Esophagus (tissue), 2 donors: ENCODE results near the gene MYOZ2. TPM values are rescaled to one million over a fixed set of nuclear protein-coding genes. Genes with fewer than 3 reads are reported as not detected.
"Not testable (repeated sequence)": the region's sequence is repeated elsewhere in the genome, so short reads cannot be mapped to it uniquely, and the experiment has no call there.

Experiments used
- H3K27ac ChIP-seq, 2 donors: one replicate each; pipeline ENCODE4 v1.5.1; 2013; ENCODE audit warnings: low read depth in 2 of 2, mild to moderate bottlenecking in 2 of 2, inconsistent platforms in 1 of 2, low read length in 1 of 2, moderate library complexity in 1 of 2
- H3K27me3 ChIP-seq, 2 donors: one replicate each; pipeline ENCODE4 v1.6.1; 2013; ENCODE audit warnings: low read length in 2 of 2, control low read depth in 1 of 2, mild to moderate bottlenecking in 1 of 2; ENCODE audit not compliant: insufficient read depth in 2 of 2, control insufficient read depth in 1 of 2
- H3K36me3 ChIP-seq, 2 donors: one replicate each; pipeline ENCODE4 v1.6.1; 2013; ENCODE audit warnings: low read length in 1 of 2; ENCODE audit not compliant: control insufficient read depth in 2 of 2, insufficient read depth in 2 of 2
- H3K4me1 ChIP-seq, 2 donors: one replicate each; pipeline ENCODE4 v1.6.1; 2013; ENCODE audit warnings: low read length in 1 of 2; ENCODE audit not compliant: control insufficient read depth in 2 of 2, insufficient read depth in 2 of 2
- H3K4me3 ChIP-seq, 2 donors: one replicate each; pipeline ENCODE4 v1.5.1; 2013; ENCODE audit warnings: low read length in 2 of 2, mild to moderate bottlenecking in 2 of 2, low read depth in 1 of 2, moderate library complexity in 1 of 2
- H3K9me3 ChIP-seq, 2 donors: one replicate each; pipeline ENCODE4 v1.6.1; 2013; ENCODE audit warnings: mild to moderate bottlenecking in 2 of 2, low read depth in 1 of 2, low read length in 1 of 2, moderate library complexity in 1 of 2; ENCODE audit not compliant: control insufficient read depth in 2 of 2, insufficient read depth in 1 of 2
- WGBS, 2 donors: extraction: QIAGEN DNeasy Blood & Tissue Kit; methylation state at CpG; one replicate each; pipeline ENCODE4 v1.1.7; 2013; 5-methylcytosine and 5-hydroxymethylcytosine counted together
- polyA plus RNA-seq, 2 donors: library from polyadenylated mRNA; stranded (reverse); fragments of 200-250 nt; gene quantifications; one replicate each; pipeline ENCODE4 v1.2.3, GENCODE V29; 2013
- donor health status: healthy with polysubstance abuse.
- donor health status: Bipolar disorder and iron deficiency.

The MYOZ2 gene
- polyA plus RNA-seq, 2 donors, result 0.09 to 0.18 TPM

DNA sequence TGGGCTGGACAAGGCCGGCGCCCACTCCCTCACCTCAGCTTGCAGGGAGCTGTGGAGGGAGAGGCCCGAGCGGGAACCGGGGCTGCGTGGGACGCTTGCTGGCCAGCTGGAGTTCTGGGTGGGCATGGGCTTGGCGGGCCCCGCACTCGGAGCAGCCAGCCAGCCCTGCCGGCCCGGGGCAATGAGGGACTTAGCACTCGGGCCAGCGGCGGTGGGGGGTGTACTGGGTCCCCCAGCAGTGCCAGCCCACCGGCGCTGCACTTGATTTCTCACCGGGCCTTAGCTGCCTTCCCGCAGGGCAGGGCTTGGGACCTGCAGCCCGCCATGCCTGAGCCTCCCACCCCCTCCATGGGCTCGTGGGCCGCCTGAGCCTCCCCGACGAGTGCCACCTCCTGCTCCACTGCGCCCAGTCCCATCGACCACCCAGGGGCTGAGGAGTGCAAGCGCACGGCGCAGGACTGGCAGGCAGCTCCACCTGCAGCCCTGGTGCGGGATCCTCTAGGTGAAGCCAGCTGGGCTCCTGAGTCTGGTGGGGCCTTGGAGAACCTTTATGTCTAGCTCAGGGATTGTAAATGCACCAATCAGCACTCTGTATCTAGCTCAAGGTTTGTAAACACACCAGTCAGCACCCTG lies 38.2 kb downstream of the MYOZ2 start:
- not testable (repeated sequence) for H3K4me1 ChIP-seq, H3K27me3 ChIP-seq, H3K4me3 ChIP-seq, H3K9me3 ChIP-seq, H3K27ac ChIP-seq, H3K36me3 ChIP-seq
- WGBS, 2 donors, result 91 to 96% methylated on average over 24 to 30 of the region's 30 CpGs

DNA sequence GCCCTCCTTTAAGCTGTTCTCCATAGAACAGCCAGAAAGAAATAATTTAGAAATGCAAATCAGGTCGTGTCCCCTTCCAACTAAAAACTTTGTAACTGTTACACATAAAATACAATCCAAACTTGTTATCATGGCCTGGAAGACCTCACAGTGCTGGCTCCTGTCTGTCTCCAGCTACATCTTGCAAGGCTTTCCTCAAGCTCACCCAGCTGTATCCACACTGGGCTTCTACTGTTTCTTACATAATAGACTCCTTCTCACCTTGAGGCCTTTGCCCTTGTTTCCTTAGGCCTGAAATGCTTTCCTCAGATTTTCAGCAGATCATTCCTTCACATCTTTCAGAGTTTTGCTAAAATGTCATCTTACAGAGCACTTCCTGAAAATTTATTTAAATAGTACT lies 43.4 kb downstream of the MYOZ2 start:
- H3K27me3 ChIP-seq, result no peaks in the 10 kb centered on the region
- H3K9me3 ChIP-seq, result no peaks in the 10 kb centered on the region
- H3K27ac ChIP-seq, result no peak overlapping the region
- 69 to 76% methylated on average over 1 of the region's 1 CpG for WGBS, 2 donors
- H3K4me1 ChIP-seq, result no peaks in the 10 kb centered on the region
- no peaks in the 10 kb centered on the region for H3K36me3 ChIP-seq
- no peak overlapping the region for H3K4me3 ChIP-seq

DNA sequence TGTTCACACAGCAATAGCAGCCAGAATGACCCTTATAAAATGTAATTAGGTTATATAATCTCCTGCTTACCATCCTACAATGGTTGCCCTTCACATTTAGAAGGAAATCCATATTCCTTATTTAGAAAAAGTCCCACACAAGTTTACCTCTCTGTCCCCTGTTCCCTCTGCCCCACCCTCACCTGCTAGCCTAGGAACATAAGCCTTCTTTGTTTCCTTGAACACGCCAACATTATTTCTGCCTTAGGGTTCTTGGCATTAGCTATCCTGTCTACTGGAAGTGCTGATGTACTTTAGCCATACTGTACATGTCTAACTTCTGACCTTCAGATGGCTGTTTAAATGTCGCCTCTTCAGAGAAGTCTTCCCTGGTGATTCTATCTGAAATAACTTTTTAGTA lies 48.5 kb downstream of the MYOZ2 start:
- Histone ChIP-seq H3K4me1 (no peaks in the 10 kb centered on the region), H3K4me3 (no peak overlapping the region), H3K27me3 (no peaks in the 10 kb centered on the region), H3K27ac (no peak overlapping the region), H3K36me3 (no peaks in the 10 kb centered on the region), H3K9me3 (no peaks in the 10 kb centered on the region)
- 70 to 79% methylated on average over 2 of the region's 2 CpGs for WGBS, 2 donors

DNA sequence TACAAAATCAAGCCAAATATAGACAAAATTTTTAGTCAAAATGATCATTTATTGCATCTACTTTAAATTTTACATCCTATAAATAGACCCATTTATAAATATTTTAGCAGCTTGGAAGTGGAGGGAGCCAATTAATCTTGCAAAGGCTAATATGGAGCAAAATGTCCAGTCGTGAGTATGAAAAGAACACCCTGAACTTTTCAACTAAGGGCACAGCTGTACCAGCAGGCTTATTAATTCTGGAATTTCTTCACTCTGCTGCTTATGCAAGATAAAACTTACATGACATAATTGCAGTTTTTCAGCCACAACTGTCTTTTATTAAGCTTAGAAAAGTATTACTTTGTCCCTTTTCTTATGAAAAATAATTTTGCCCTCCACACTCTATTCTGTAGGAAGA lies 54.0 kb downstream of the MYOZ2 start:
- H3K27ac ChIP-seq, result no peak overlapping the region

DNA sequence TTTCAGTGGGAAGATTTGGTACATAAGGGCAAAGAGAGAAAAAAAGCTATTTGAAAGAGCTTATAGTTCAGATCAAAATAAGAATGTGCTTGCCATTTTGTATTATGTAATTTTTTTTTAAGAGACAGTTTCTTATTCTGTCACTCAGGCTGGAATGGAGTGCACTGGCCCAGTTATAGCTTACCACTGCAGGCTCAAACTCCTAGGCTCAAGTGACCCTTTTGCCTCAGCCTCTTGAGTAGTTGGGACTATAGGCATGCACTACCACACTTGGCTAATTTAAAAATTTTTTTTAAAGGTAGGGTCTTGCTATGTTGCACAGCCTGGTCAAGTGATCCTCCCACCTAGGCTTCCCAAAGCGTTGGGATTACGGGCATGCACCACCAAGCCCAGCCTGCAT lies 54.7 kb downstream of the MYOZ2 start:
- Histone ChIP-seq H3K9me3 (no peaks in the 10 kb centered on the region), H3K4me1 (no peaks in the 10 kb centered on the region), H3K4me3 (no peak overlapping the region), H3K36me3 (no peaks in the 10 kb centered on the region), H3K27me3 (no peaks in the 10 kb centered on the region), H3K27ac (no peak overlapping the region)
- 85 to 87% methylated on average over 2 of the region's 2 CpGs for WGBS, 2 donors

More for the DNA sequence above, 54.0 kb downstream of the MYOZ2 start:
- 43 to 46% methylated on average over 1 of the region's 1 CpG for WGBS, 2 donors
- Histone ChIP-seq H3K36me3 (no peaks in the 10 kb centered on the region), H3K4me3 (no peak overlapping the region), H3K27me3 (no peaks in the 10 kb centered on the region), H3K4me1 (no peaks in the 10 kb centered on the region), H3K9me3 (no peaks in the 10 kb centered on the region)

DNA sequence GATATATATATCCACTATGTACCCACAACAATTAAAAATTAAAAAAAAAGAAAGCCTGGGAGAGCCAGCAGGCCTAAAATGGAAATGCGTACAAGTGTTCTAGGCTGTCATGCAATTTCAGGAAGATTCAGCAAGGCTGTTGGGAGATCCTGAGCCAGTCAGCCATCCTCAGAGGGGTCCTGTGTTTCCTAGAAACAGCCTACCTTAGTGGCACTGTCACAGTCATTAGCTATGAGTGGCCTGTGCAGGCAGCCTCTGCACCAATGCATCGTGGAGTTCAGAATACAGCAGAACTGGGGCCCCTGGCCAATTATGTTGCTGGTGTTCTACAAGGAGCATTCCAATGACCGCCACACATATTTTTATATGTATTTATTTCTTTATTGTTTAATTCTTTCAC lies 55.9 kb downstream of the MYOZ2 start:
- WGBS, 2 donors, result 88 to 89% methylated on average over 3 of the region's 3 CpGs
- H3K27me3 ChIP-seq, result no peaks in the 10 kb centered on the region
- no peaks in the 10 kb centered on the region for H3K4me1 ChIP-seq

DNA sequence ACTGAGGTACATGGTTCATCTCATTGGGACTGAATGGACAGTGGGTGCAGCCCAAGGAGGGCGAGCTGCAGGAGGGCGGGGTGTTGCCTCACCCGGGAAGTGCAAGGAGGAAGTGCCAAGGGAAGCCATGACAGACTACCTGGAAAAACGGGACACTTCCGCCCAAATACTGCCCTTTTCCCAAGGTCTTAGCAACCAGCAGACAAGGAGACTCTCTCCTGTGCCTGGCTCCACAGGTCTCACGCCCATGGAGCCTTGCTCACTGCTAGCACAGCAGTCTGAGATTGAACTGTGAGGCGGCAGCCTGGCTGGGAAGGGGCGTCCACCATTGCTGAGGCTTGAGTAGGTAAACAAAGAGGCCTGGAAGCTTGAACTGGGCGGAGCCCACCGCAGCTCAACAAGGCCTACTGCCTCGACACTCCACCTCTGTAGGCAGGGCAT lies 62.2 kb downstream of the MYOZ2 start:
- no peak overlapping the region for H3K4me3 ChIP-seq
- no peaks in the 10 kb centered on the region for H3K27me3 ChIP-seq
- H3K9me3 ChIP-seq, result no peaks in the 10 kb centered on the region
- H3K4me1 ChIP-seq, result no peaks in the 10 kb centered on the region
- H3K36me3 ChIP-seq, result no peaks in the 10 kb centered on the region
- H3K27ac ChIP-seq, result no peak overlapping the region
- WGBS, 2 donors, result 90% methylated on average over 11 of the region's 11 CpGs

More for the DNA sequence above, 55.9 kb downstream of the MYOZ2 start:
- Histone ChIP-seq H3K9me3 (no peaks in the 10 kb centered on the region), H3K27ac (no peak overlapping the region), H3K4me3 (no peak overlapping the region), H3K36me3 (no peaks in the 10 kb centered on the region)

DNA sequence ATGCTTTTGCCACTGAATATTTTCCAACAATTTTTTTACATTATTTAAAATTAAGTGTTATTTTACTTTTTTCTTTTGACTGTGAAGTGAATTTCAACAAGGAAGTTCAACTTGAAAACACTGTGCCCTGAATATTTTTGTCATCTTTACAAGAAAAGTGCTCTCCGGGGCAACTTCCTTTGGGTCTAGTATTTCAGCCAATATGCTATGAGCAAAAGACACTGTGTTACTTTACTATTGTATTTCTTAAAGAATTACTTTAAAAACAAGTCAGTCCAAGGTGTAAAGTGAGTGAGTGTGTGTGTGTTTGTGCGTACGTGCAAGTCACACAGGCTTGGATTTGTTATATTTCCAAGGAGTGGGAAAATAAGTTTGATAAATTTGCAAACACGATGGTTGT lies 69.3 kb downstream of the MYOZ2 start:
- no peaks in the 10 kb centered on the region for H3K36me3 ChIP-seq
- H3K9me3 ChIP-seq, result no peaks in the 10 kb centered on the region
- 73 to 74% methylated on average over 4 of the region's 4 CpGs for WGBS, 2 donors
- H3K4me3 ChIP-seq, result no peak overlapping the region
- no peak overlapping the region for H3K27ac ChIP-seq
- H3K4me1 ChIP-seq, result no peaks in the 10 kb centered on the region
- H3K27me3 ChIP-seq, result no peaks in the 10 kb centered on the region

DNA sequence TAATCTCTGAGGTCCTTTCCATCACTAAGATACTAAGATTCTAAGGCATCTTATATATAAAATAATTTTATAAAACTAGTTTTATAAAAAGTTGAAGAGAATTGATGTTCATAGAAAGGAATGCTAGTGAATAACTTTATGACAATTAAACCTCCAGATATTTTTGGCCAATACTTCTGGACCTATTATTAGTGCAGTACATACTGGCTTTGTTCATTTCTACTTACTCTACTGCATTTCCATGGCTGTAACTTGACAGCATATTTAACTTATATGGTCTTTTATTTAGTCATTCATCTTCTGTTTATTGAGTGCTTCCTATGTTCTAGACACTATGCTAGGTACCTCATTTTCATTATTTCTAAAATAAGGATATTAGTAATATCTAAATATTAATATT lies 70.1 kb downstream of the MYOZ2 start:
- H3K36me3 ChIP-seq, result no peaks in the 10 kb centered on the region
- no peaks in the 10 kb centered on the region for H3K4me1 ChIP-seq
- H3K27ac ChIP-seq, result no peak overlapping the region
- no peaks in the 10 kb centered on the region for H3K27me3 ChIP-seq
- H3K9me3 ChIP-seq, result no peaks in the 10 kb centered on the region
- no peak overlapping the region for H3K4me3 ChIP-seq

DNA sequence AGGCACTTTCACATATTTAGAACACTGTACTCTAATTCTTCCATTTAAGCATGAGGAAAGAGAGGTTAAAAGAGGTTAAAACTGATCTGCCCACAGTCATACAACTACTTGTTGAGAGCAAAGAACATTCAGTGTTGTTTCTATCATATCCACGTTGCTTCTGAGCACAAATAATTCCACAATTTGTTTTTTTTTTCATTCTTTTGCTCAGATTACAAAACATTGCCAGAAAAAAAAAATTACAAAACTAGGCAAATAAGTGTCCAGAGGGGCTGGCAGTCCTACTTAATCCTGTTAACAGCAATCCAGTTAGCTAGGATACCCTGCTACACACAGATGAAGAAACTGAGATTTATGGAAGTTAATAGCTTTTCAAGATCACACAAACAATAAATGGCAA lies 70.5 kb downstream of the MYOZ2 start:
- Histone ChIP-seq H3K27ac (no peak overlapping the region), H3K27me3 (no peaks in the 10 kb centered on the region), H3K4me3 (no peak overlapping the region), H3K9me3 (no peaks in the 10 kb centered on the region), H3K36me3 (no peaks in the 10 kb centered on the region), H3K4me1 (no peaks in the 10 kb centered on the region)
- 51 to 64% methylated on average over 1 of the region's 1 CpG for WGBS, 2 donors
